Measurements from ENCODE around the gene CCBE1. TPM values are rescaled to one million over a fixed set of nuclear protein-coding genes. Genes with fewer than 3 reads are reported as not detected.

The CCBE1 gene
- total and polyA plus RNA-seq, 9 of the 15 experiments (the other 6 are each of a cell fraction or from before 2014, with no cell fraction given): 0.20 TPM; not detected in 8

DNA sequence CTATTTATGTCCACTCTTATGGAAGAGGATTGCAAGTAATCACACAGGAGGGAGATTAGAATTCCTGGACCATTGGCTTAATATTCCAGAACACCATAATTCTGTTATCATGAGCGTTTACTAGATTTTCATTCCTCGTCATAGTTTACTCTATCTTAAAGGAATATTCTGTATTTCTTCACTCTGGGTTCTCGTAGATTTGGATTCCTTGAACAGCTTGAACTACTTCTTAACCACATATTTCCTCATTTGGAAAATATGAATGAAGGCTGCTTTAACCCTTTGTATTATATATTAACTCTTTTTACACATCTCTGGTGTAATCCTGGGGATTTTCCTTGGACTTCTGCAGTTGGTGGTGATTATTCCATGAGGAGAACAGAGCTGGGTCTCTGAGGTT lies 46.3 kb upstream of the CCBE1 start:
- no TSS peak for BruUV-seq (replicated peaks)
- no peaks in the 10 kb centered on the region for H3K27me3 ChIP-seq (ENCODE audit: control insufficient read depth in 2 of 2, insufficient read depth in 2 of 2, low read length in 2 of 2)
- H3K27ac ChIP-seq (ENCODE audit: extremely low read depth, low read depth, low read length): no peak overlapping the region
- intact Hi-C loops (cut with micrococcal nuclease): no loop called here
- TF ChIP-seq RB1 (IDR thresholded peaks at IDR 0.05; ENCODE audit: low read depth) (no peak), DDX20 (tag; IDR thresholded peaks at IDR 0.05; ENCODE audit: low read depth) (no peak), FOXA1 (IDR thresholded peaks at IDR 0.05; ENCODE audit: borderline replicate concordance) (no peak), ZNF253 (CRISPR knock-in tag; conservative IDR thresholded peaks at IDR 0.05) (no peak), PHTF2 (CRISPR knock-in tag; IDR thresholded peaks at IDR 0.05) (no peak), NBN (IDR thresholded peaks at IDR 0.05; ENCODE audit: low read depth) (no peak), SUPT5H (IDR thresholded peaks at IDR 0.05) (no peak), ZNF75A (CRISPR knock-in tag; IDR thresholded peaks at IDR 0.05) (no peak)
- TF ChIP-seq, protein P1, sequence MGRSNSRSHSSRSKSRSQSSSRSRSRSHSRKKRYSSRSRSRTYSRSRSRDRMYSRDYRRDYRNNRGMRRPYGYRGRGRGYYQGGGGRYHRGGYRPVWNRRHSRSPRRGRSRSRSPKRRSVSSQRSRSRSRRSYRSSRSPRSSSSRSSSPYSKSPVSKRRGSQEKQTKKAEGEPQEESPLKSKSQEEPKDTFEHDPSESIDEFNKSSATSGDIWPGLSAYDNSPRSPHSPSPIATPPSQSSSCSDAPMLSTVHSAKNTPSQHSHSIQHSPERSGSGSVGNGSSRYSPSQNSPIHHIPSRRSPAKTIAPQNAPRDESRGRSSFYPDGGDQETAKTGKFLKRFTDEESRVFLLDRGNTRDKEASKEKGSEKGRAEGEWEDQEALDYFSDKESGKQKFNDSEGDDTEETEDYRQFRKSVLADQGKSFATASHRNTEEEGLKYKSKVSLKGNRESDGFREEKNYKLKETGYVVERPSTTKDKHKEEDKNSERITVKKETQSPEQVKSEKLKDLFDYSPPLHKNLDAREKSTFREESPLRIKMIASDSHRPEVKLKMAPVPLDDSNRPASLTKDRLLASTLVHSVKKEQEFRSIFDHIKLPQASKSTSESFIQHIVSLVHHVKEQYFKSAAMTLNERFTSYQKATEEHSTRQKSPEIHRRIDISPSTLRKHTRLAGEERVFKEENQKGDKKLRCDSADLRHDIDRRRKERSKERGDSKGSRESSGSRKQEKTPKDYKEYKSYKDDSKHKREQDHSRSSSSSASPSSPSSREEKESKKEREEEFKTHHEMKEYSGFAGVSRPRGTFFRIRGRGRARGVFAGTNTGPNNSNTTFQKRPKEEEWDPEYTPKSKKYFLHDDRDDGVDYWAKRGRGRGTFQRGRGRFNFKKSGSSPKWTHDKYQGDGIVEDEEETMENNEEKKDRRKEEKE (IDR thresholded peaks at IDR 0.05; ENCODE audit: borderline replicate concordance in 1 of 2, control insufficient read depth in 1 of 2, low read depth in 2 of 2, low read length in 1 of 2): no peak
- TF ChIP-seq, protein P2, sequence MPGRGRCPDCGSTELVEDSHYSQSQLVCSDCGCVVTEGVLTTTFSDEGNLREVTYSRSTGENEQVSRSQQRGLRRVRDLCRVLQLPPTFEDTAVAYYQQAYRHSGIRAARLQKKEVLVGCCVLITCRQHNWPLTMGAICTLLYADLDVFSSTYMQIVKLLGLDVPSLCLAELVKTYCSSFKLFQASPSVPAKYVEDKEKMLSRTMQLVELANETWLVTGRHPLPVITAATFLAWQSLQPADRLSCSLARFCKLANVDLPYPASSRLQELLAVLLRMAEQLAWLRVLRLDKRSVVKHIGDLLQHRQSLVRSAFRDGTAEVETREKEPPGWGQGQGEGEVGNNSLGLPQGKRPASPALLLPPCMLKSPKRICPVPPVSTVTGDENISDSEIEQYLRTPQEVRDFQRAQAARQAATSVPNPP (IDR thresholded peaks at IDR 0.05; ENCODE audit: borderline replicate concordance, insufficient read depth, insufficient read length): no peak
- TF ChIP-seq, protein P3, sequence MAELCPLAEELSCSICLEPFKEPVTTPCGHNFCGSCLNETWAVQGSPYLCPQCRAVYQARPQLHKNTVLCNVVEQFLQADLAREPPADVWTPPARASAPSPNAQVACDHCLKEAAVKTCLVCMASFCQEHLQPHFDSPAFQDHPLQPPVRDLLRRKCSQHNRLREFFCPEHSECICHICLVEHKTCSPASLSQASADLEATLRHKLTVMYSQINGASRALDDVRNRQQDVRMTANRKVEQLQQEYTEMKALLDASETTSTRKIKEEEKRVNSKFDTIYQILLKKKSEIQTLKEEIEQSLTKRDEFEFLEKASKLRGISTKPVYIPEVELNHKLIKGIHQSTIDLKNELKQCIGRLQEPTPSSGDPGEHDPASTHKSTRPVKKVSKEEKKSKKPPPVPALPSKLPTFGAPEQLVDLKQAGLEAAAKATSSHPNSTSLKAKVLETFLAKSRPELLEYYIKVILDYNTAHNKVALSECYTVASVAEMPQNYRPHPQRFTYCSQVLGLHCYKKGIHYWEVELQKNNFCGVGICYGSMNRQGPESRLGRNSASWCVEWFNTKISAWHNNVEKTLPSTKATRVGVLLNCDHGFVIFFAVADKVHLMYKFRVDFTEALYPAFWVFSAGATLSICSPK (IDR thresholded peaks at IDR 0.05; ENCODE audit: borderline replicate concordance): no peak
- TF ChIP-seq, protein P4, sequence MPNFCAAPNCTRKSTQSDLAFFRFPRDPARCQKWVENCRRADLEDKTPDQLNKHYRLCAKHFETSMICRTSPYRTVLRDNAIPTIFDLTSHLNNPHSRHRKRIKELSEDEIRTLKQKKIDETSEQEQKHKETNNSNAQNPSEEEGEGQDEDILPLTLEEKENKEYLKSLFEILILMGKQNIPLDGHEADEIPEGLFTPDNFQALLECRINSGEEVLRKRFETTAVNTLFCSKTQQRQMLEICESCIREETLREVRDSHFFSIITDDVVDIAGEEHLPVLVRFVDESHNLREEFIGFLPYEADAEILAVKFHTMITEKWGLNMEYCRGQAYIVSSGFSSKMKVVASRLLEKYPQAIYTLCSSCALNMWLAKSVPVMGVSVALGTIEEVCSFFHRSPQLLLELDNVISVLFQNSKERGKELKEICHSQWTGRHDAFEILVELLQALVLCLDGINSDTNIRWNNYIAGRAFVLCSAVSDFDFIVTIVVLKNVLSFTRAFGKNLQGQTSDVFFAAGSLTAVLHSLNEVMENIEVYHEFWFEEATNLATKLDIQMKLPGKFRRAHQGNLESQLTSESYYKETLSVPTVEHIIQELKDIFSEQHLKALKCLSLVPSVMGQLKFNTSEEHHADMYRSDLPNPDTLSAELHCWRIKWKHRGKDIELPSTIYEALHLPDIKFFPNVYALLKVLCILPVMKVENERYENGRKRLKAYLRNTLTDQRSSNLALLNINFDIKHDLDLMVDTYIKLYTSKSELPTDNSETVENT (CRISPR knock-in tag; IDR thresholded peaks at IDR 0.05): no peak
- ATAC-seq (no peak), DNase-seq (ENCODE audit: extremely low read depth in 1 of 4, low spot score in 3 of 4) (no peak), FAIRE-seq (no peak)
- H3K4me2 ChIP-seq (ENCODE audit: insufficient read depth, low read length): no peak overlapping the region
- no peaks in the 10 kb centered on the region for H3K9me1 ChIP-seq (ENCODE audit: control insufficient read depth, insufficient read depth, low read length)
- no peaks in the 10 kb centered on the region for H3K9me3 ChIP-seq (replicated peaks; ENCODE audit: control insufficient read depth, insufficient read depth, low read depth, low read length)
- no peak overlapping the region for H2AFZ ChIP-seq (ENCODE audit: low read depth, low read length)
- H4K20me1 ChIP-seq (replicated peaks; ENCODE audit: control insufficient read depth, insufficient read depth, low read length): no peaks in the 10 kb centered on the region
- no peaks in the 10 kb centered on the region for H3K36me3 ChIP-seq (ENCODE audit: control insufficient read depth, insufficient read depth, low read length)
- no peak overlapping the region for H3K9ac ChIP-seq (ENCODE audit: insufficient read depth in 1 of 2, low read depth in 2 of 2, low read length in 2 of 2)
- no peak overlapping the region for H3K4me3 ChIP-seq
- 3% methylated on average over 3 of the region's 3 CpGs for WGBS (ENCODE audit: insufficient coverage, low coverage, missing lambda C conversion rate)
- POLR2A ChIA-PET: no interaction called here
- H3K4me1 ChIP-seq (replicated peaks in 1 of 2; ENCODE audit: control insufficient read depth in 2 of 2, insufficient read depth in 2 of 2, low read length in 2 of 2): no peaks in the 10 kb centered on the region
- H3K79me2 ChIP-seq (ENCODE audit: control insufficient read depth, insufficient read depth, low read length): no peaks in the 10 kb centered on the region
- in situ Hi-C loops (cut with MboI): no loop called here
- CTCF ChIA-PET (ENCODE audit: low intra/inter-chr PET ratio): no interaction called here
